ENCODE data around the gene GTPBP6.

Gene GTPBP6

DNA sequence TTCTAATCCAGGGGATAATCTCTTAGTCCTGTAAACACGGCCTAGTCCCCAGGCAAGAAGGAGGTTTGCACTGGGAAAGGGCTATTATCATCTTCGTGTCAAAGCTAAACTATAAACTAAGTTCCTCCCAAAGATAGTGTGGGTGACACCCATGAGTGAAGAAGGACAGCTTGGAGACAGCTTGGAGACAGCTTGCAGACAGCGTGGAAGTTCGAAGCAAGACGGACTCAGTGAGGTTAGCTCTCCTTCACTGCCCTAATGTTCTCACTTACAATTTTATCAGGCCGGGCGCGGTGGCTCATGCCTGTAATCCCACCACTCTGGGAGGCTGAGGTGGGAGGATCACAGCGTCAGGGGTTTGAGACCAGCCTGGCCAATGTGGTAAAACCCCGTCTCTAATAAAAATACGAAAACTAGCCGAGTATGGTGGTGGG lies 56.7 kb downstream of the GTPBP6 start:
- no peak for TF ChIP-seq ZNF565 (CRISPR knock-in tag; conservative IDR thresholded peaks at IDR 0.05; ENCODE audit: low read depth)
- TF ChIP-seq, protein P1, sequence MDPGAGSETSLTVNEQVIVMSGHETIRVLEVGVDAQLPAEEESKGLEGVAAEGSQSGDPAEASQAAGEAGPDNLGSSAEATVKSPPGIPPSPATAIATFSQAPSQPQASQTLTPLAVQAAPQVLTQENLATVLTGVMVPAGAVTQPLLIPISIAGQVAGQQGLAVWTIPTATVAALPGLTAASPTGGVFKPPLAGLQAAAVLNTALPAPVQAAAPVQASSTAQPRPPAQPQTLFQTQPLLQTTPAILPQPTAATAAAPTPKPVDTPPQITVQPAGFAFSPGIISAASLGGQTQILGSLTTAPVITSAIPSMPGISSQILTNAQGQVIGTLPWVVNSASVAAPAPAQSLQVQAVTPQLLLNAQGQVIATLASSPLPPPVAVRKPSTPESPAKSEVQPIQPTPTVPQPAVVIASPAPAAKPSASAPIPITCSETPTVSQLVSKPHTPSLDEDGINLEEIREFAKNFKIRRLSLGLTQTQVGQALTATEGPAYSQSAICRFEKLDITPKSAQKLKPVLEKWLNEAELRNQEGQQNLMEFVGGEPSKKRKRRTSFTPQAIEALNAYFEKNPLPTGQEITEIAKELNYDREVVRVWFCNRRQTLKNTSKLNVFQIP (CRISPR knock-in tag; IDR thresholded peaks at IDR 0.05; ENCODE audit: borderline replicate concordance, low read depth), result no peak
- no peak for ATAC-seq

GRCh38 chrX:261167-261918 lies 57.3 kb downstream of the GTPBP6 start:
- no peak for ATAC-seq
- TF ChIP-seq OSR1 (CRISPR knock-in tag; IDR thresholded peaks at IDR 0.05) (no peak), ESRRG (CRISPR knock-in tag; IDR thresholded peaks at IDR 0.05) (no peak), ZFP30 (CRISPR knock-in tag; IDR thresholded peaks at IDR 0.05) (no peak), ISL1 (CRISPR knock-in tag; IDR thresholded peaks at IDR 0.05) (no peak), ZFP3 (CRISPR knock-in tag; IDR thresholded peaks at IDR 0.05) (no peak), CSRNP3 (CRISPR knock-in tag; IDR thresholded peaks at IDR 0.05) (no peak), TOX (CRISPR knock-in tag; IDR thresholded peaks at IDR 0.05; ENCODE audit: borderline replicate concordance) (no peak)
- TF ChIP-seq, protein P1 (CRISPR knock-in tag; IDR thresholded peaks at IDR 0.05; ENCODE audit: borderline replicate concordance, low read depth), result no peak

GRCh38 chrX:259692-260355 lies 58.8 kb downstream of the GTPBP6 start:
- TF ChIP-seq OSR1 (CRISPR knock-in tag; IDR thresholded peaks at IDR 0.05), result no peak
- TF ChIP-seq ISL1 (CRISPR knock-in tag; IDR thresholded peaks at IDR 0.05), result no peak
- no peak for TF ChIP-seq ESRRG (CRISPR knock-in tag; IDR thresholded peaks at IDR 0.05)
- TF ChIP-seq, protein P2, sequence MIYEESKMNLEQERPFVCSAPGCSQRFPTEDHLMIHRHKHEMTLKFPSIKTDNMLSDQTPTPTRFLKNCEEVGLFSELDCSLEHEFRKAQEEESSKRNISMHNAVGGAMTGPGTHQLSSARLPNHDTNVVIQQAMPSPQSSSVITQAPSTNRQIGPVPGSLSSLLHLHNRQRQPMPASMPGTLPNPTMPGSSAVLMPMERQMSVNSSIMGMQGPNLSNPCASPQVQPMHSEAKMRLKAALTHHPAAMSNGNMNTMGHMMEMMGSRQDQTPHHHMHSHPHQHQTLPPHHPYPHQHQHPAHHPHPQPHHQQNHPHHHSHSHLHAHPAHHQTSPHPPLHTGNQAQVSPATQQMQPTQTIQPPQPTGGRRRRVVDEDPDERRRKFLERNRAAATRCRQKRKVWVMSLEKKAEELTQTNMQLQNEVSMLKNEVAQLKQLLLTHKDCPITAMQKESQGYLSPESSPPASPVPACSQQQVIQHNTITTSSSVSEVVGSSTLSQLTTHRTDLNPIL (CRISPR knock-in tag; IDR thresholded peaks at IDR 0.05; ENCODE audit: low read depth), result no peak
- TF ChIP-seq, protein P3, sequence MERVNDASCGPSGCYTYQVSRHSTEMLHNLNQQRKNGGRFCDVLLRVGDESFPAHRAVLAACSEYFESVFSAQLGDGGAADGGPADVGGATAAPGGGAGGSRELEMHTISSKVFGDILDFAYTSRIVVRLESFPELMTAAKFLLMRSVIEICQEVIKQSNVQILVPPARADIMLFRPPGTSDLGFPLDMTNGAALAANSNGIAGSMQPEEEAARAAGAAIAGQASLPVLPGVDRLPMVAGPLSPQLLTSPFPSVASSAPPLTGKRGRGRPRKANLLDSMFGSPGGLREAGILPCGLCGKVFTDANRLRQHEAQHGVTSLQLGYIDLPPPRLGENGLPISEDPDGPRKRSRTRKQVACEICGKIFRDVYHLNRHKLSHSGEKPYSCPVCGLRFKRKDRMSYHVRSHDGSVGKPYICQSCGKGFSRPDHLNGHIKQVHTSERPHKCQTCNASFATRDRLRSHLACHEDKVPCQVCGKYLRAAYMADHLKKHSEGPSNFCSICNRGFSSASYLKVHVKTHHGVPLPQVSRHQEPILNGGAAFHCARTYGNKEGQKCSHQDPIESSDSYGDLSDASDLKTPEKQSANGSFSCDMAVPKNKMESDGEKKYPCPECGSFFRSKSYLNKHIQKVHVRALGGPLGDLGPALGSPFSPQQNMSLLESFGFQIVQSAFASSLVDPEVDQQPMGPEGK (CRISPR knock-in tag; IDR thresholded peaks at IDR 0.05; ENCODE audit: borderline replicate concordance), result no peak
- no peak for TF ChIP-seq CSRNP3 (CRISPR knock-in tag; IDR thresholded peaks at IDR 0.05)
- no peak for TF ChIP-seq ARNTL (CRISPR knock-in tag; IDR thresholded peaks at IDR 0.05; ENCODE audit: borderline replicate concordance, low read depth)
- no peak for TF ChIP-seq GLIS3 (CRISPR knock-in tag; IDR thresholded peaks at IDR 0.05)
- no peak for TF ChIP-seq ZFP30 (CRISPR knock-in tag; IDR thresholded peaks at IDR 0.05)
- no peak for TF ChIP-seq RARB (CRISPR knock-in tag; IDR thresholded peaks at IDR 0.05)
- TF ChIP-seq, protein P1 (CRISPR knock-in tag; IDR thresholded peaks at IDR 0.05; ENCODE audit: borderline replicate concordance, low read depth), result no peak
- TF ChIP-seq PPARA (CRISPR knock-in tag; IDR thresholded peaks at IDR 0.05; ENCODE audit: borderline replicate concordance), result no peak
- no peak for TF ChIP-seq ZNF70 (CRISPR knock-in tag; IDR thresholded peaks at IDR 0.05)
- no peak for TF ChIP-seq ZNF565 (CRISPR knock-in tag; conservative IDR thresholded peaks at IDR 0.05; ENCODE audit: low read depth)
- TF ChIP-seq, protein P4, sequence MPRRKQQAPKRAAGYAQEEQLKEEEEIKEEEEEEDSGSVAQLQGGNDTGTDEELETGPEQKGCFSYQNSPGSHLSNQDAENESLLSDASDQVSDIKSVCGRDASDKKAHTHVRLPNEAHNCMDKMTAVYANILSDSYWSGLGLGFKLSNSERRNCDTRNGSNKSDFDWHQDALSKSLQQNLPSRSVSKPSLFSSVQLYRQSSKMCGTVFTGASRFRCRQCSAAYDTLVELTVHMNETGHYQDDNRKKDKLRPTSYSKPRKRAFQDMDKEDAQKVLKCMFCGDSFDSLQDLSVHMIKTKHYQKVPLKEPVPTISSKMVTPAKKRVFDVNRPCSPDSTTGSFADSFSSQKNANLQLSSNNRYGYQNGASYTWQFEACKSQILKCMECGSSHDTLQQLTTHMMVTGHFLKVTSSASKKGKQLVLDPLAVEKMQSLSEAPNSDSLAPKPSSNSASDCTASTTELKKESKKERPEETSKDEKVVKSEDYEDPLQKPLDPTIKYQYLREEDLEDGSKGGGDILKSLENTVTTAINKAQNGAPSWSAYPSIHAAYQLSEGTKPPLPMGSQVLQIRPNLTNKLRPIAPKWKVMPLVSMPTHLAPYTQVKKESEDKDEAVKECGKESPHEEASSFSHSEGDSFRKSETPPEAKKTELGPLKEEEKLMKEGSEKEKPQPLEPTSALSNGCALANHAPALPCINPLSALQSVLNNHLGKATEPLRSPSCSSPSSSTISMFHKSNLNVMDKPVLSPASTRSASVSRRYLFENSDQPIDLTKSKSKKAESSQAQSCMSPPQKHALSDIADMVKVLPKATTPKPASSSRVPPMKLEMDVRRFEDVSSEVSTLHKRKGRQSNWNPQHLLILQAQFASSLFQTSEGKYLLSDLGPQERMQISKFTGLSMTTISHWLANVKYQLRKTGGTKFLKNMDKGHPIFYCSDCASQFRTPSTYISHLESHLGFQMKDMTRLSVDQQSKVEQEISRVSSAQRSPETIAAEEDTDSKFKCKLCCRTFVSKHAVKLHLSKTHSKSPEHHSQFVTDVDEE (CRISPR knock-in tag; IDR thresholded peaks at IDR 0.05), result no peak
- no peak for TF ChIP-seq TCF4 (CRISPR knock-in tag; IDR thresholded peaks at IDR 0.05; ENCODE audit: borderline replicate concordance)
- TF ChIP-seq ZNF8 (CRISPR knock-in tag; IDR thresholded peaks at IDR 0.05), result no peak
- no peak for TF ChIP-seq ZFP3 (CRISPR knock-in tag; IDR thresholded peaks at IDR 0.05)
- no peak for TF ChIP-seq CSDC2 (CRISPR knock-in tag; IDR thresholded peaks at IDR 0.05)
- ATAC-seq, result no peak

All from SK-N-SH treated with all-trans-retinoic acid at 6 μM for 48 hours (cell line).